Measurements from ENCODE around the gene MBD3L2B. TPM values are rescaled to one million over a fixed set of nuclear protein-coding genes. Genes with fewer than 3 reads are reported as not detected.

MBD3L2B gene
- total and polyA plus RNA-seq, 9 of the 15 experiments (the other 6 are each of a cell fraction or from before 2014, with no cell fraction given): not detected

DNA sequence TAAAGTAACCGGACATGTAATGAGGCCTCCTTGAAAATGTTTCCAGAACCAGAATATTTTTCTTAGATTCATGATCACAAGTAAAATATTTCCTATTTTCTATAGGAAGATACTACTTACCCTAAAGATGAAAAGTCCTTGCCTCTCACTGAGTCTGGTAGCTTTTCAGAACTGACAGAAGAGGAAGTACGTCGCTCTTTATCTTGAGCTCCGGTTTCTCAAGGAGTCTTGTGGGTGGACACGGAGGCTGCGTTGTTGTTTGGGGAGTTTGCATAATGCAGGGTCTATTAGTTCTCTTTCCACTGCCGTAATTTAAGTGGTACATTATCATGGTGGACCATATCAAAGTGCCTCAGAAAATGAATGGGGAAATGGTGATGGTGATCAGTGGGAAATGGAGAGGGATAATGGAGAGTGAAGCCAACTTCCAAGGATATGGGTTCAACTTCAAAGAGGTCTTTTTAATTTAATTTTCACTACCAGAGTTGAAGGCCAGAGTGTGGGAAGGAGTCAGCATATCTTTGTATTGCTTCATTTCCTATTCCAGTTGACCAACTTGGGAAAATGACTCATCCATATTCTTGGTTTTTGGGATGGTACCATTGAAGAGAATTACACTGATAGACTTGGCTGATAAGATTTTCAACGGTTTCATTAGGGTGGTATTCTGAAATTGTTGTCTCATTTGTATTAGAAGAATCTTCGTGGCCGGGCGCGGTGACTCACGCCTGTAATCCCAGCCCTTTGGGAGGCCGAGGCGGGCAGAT lies 23.4 kb downstream of the MBD3L2B start:
- Histone ChIP-seq H3K36me3 (ENCODE audit: control insufficient read depth, insufficient read depth, low read length) (no peaks in the 10 kb centered on the region), H3K4me3 (no peak overlapping the region), H3K4me2 (ENCODE audit: insufficient read depth, low read length) (no peak overlapping the region), H3K4me1 (replicated peaks in 1 of 2; ENCODE audit: control insufficient read depth in 2 of 2, insufficient read depth in 2 of 2, low read length in 2 of 2) (no peaks in the 10 kb centered on the region), H3K9ac (ENCODE audit: insufficient read depth in 1 of 2, low read depth in 2 of 2, low read length in 2 of 2) (no peak overlapping the region), H3K9me3 (replicated peaks; ENCODE audit: control insufficient read depth, insufficient read depth, low read depth, low read length) (peaks cover 4% of the 10 kb centered on the region; the same call in 1 of the 2 replicates), H3K9me1 (ENCODE audit: control insufficient read depth, insufficient read depth, low read length) (no peaks in the 10 kb centered on the region), H3K27me3 (ENCODE audit: control insufficient read depth in 2 of 2, insufficient read depth in 2 of 2, low read length in 2 of 2) (no peaks in the 10 kb centered on the region; a peak in 2 of 5 replicates), H3K79me2 (ENCODE audit: control insufficient read depth, insufficient read depth, low read length) (no peaks in the 10 kb centered on the region), H4K20me1 (replicated peaks; ENCODE audit: control insufficient read depth, insufficient read depth, low read length) (no peaks in the 10 kb centered on the region), H2AFZ (ENCODE audit: low read depth, low read length) (no peak overlapping the region), H3K27ac (ENCODE audit: extremely low read depth, low read depth, low read length) (no peak overlapping the region)
- no peak for ATAC-seq
- no peak for TF ChIP-seq CEBPG (CRISPR knock-in tag; IDR thresholded peaks at IDR 0.05)
- TF ChIP-seq CEBPG (tag; conservative IDR thresholded peaks at IDR 0.05 in 1 of 2, IDR thresholded peaks at IDR 0.05 in 1 of 2): peak; percentile 30 to 73; a peak in 3 of 4 replicates
- TF ChIP-seq, protein P1, sequence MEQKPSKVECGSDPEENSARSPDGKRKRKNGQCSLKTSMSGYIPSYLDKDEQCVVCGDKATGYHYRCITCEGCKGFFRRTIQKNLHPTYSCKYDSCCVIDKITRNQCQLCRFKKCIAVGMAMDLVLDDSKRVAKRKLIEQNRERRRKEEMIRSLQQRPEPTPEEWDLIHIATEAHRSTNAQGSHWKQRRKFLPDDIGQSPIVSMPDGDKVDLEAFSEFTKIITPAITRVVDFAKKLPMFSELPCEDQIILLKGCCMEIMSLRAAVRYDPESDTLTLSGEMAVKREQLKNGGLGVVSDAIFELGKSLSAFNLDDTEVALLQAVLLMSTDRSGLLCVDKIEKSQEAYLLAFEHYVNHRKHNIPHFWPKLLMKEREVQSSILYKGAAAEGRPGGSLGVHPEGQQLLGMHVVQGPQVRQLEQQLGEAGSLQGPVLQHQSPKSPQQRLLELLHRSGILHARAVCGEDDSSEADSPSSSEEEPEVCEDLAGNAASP (IDR thresholded peaks at IDR 0.05): no peak
- no peak for FAIRE-seq
- WGBS (ENCODE audit: insufficient coverage, low coverage, missing lambda C conversion rate): 13% methylated on average over 15 of the region's 15 CpGs
- in situ Hi-C loops (cut with MboI) (no loop called here), intact Hi-C loops (cut with micrococcal nuclease) (no loop called here)
- no TSS peak for BruUV-seq (replicated peaks)
- POLR2A ChIA-PET: no interaction called here
- no peak for DNase-seq (ENCODE audit: extremely low read depth in 1 of 4, low spot score in 3 of 4)
- CTCF ChIA-PET (ENCODE audit: low intra/inter-chr PET ratio): no interaction called here
